Adrenal gland (tissue), 5 donors: Measurements from ENCODE around the gene XDH.

ENCODE experiments used
- POLR2A ChIP-seq, 2 donors: fragments of 450-650 bp; IDR thresholded peaks; one replicate each; pipeline ENCODE4 v1.6.1; 2017; ENCODE audit warnings: antibody characterized with exemption in 2 of 2, mild to moderate bottlenecking in 2 of 2, moderate library complexity in 1 of 2
- TF ChIP-seq, protein P1 (sequence below), 6 experiments: fragments of 450-650 bp in 4 of 6; fragments of 200-600 bp in 2 of 6; sonication (generic) in 1 of 6; IDR thresholded peaks; 1 replicate in 5 of 6; 2 replicates in 1 of 6; pipeline versions ENCODE4 v1.5.1 to v1.8.0; 2016 to 2021; ENCODE audit warnings: antibody characterized with exemption in 6 of 6, mild to moderate bottlenecking in 2 of 6, moderate library complexity in 1 of 6
- donor health status: DM: no; HTN: no; CAD: no.

DNA sequence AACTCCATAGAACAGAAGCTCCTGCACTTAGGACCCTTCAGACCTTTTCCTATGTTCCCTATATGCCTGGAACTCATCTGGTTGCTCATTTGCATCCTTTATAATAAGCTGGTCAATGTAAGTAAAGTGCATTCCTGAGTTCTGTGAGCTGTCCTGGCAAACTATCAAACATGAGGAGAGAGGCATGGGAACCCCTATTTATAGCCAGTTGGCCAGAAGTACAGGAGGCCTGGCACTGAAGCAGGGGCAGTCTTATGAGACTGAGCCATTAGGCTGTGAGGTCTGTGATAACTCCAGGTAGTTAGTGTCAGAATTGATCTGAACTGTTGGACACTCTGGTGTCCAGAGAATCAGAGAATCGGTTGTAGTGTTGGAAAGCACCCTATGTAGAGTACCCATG, 92.2 kb downstream of the XDH start:
- TF ChIP-seq, protein P1, sequence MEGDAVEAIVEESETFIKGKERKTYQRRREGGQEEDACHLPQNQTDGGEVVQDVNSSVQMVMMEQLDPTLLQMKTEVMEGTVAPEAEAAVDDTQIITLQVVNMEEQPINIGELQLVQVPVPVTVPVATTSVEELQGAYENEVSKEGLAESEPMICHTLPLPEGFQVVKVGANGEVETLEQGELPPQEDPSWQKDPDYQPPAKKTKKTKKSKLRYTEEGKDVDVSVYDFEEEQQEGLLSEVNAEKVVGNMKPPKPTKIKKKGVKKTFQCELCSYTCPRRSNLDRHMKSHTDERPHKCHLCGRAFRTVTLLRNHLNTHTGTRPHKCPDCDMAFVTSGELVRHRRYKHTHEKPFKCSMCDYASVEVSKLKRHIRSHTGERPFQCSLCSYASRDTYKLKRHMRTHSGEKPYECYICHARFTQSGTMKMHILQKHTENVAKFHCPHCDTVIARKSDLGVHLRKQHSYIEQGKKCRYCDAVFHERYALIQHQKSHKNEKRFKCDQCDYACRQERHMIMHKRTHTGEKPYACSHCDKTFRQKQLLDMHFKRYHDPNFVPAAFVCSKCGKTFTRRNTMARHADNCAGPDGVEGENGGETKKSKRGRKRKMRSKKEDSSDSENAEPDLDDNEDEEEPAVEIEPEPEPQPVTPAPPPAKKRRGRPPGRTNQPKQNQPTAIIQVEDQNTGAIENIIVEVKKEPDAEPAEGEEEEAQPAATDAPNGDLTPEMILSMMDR (IDR thresholded peaks at IDR 0.05) = no peak
- no peak for TF ChIP-seq POLR2A (IDR thresholded peaks at IDR 0.05)
